ENCODE measurements around the gene NDOR1. TPM values are rescaled to one million over a fixed set of nuclear protein-coding genes. Genes with fewer than 3 reads are reported as not detected.
A peak's percentile ranks its signal among the peaks of the same experiment; 100 is the strongest.
"Not testable (repeated sequence)": the region's sequence is repeated elsewhere in the genome, so short reads cannot be mapped to it uniquely, and the experiment has no call there.

Gene NDOR1
- polyA plus RNA-seq, 3 donors = 7.6 to 8.2 (median 8.2) TPM

GRCh38 chr9:137240841-137241489, 35.5 kb downstream of the NDOR1 start, which contains the start of gene TUBB4B:
Gene TUBB4B (plus strand): TSS chr9:137241287. CDS start chr9:137241361, 74 bp downstream.
- peak; percentile 97 to 99 (median 98) for DNase-seq (ENCODE audit: low read depth in 3 of 3, low spot score in 2 of 3)

GRCh38 chr9:137241490-137242268, 36.2 kb downstream of the NDOR1 start:
- no peak for DNase-seq (ENCODE audit: low read depth in 3 of 3, low spot score in 2 of 3)

GRCh38 chr9:137242269-137243203, 37.0 kb downstream of the NDOR1 start:
- DNase-seq (ENCODE audit: low read depth in 3 of 3, low spot score in 2 of 3) = no peak

- DNase-seq (ENCODE audit: low read depth in 3 of 3, low spot score in 2 of 3) = not testable (repeated sequence)
These were observed 37.7 kb downstream of the NDOR1 start for GRCh38 chr9:137243266-137243625.

- no peak for DNase-seq (ENCODE audit: low read depth in 3 of 3, low spot score in 2 of 3)
These were observed 38.4 kb downstream of the NDOR1 start for GRCh38 chr9:137243626-137244485.

GRCh38 chr9:137244486-137245449, 39.3 kb downstream of the NDOR1 start:
- DNase-seq (ENCODE audit: low read depth in 3 of 3, low spot score in 2 of 3) = no peak

GRCh38 chr9:137245450-137246421, 40.2 kb downstream of the NDOR1 start:
- DNase-seq (ENCODE audit: low read depth in 3 of 3, low spot score in 2 of 3) = no peak

- no peak for DNase-seq (ENCODE audit: low read depth in 3 of 3, low spot score in 2 of 3)
These were observed 41.8 kb downstream of the NDOR1 start for GRCh38 chr9:137247135-137247915.

- DNase-seq (ENCODE audit: low read depth in 3 of 3, low spot score in 2 of 3) = no peak
These were observed 42.3 kb downstream of the NDOR1 start for GRCh38 chr9:137247916-137248175.

- DNase-seq (ENCODE audit: low read depth in 3 of 3, low spot score in 2 of 3) = no peak
These were observed 45.1 kb downstream of the NDOR1 start for GRCh38 chr9:137250329-137251193.

- DNase-seq (ENCODE audit: low read depth in 3 of 3, low spot score in 2 of 3) = no peak
These were observed 45.6 kb downstream of the NDOR1 start, which contains the start of gene STPG3 for GRCh38 chr9:137251194-137251461. Gene STPG3 (plus strand): TSS chr9:137251286. CDS start chr9:137251287, 1 bp downstream.

- DNase-seq (ENCODE audit: low read depth in 3 of 3, low spot score in 2 of 3) = no peak
These were observed 46.2 kb downstream of the NDOR1 start for GRCh38 chr9:137251490-137252268.

GRCh38 chr9:137252555-137253506, 47.3 kb downstream of the NDOR1 start:
- DNase-seq (ENCODE audit: low read depth in 3 of 3, low spot score in 2 of 3) = no peak

Data from right renal cortex interstitium (tissue), 3 donors.